ENCODE data around the gene CRTAC1. TPM values are rescaled to one million over a fixed set of nuclear protein-coding genes. Genes with fewer than 3 reads are reported as not detected.

The CRTAC1 gene
- total and polyA plus RNA-seq, 9 of the 15 experiments (the other 6 are each of a cell fraction or from before 2014, with no cell fraction given), result not detected

DNA sequence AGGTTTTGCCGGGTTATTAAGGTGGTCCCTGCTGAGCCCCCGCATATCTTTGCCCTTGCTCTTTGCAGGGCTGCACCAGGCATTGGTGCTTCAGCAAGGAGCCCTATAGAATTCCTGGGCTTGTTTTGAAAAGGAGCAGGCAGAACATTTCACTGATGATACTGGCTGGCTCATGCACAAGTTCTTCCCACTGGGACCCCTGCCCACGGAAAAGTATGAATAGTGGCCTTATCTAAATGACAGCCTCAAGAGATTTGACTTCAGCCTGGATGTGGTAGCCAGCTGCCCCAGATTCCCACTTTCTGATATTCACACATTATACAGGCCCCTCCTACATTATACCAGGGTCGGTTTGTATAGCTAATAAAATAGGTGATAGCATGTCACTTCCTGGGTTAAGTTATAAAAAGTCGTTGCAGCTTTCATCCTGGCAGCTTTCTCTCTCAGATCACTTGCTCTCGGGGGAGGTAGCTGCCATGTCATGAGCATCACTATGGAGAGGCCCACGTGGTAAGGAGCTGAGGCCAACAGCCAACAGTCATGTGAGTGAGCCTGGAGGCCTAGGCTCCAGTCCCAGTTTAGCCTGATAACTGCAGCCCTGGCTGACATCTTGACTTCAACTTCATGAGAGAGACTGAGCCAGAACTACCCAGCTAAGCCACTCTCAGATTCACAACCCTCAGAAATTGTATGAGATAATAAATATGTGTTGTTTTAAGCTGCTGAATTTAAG is 16.8 kb upstream of the CRTAC1 start:
- CTCF ChIA-PET (ENCODE audit: low intra/inter-chr PET ratio), result no interaction called here
- Histone ChIP-seq H3K27ac (ENCODE audit: extremely low read depth, low read depth, low read length) (no peak overlapping the region), H3K27me3 (ENCODE audit: control insufficient read depth in 2 of 2, insufficient read depth in 2 of 2, low read length in 2 of 2) (peaks cover 3 to 26% of the 10 kb centered on the region in 2 experiments; a peak in 3 of 5 replicates), H3K9ac (ENCODE audit: insufficient read depth in 1 of 2, low read depth in 2 of 2, low read length in 2 of 2) (no peak overlapping the region), H4K20me1 (replicated peaks; ENCODE audit: control insufficient read depth, insufficient read depth, low read length) (no peaks in the 10 kb centered on the region), H3K9me1 (ENCODE audit: control insufficient read depth, insufficient read depth, low read length) (no peaks in the 10 kb centered on the region), H3K4me1 (replicated peaks in 1 of 2; ENCODE audit: control insufficient read depth in 2 of 2, insufficient read depth in 2 of 2, low read length in 2 of 2) (no peaks in the 10 kb centered on the region), H3K36me3 (ENCODE audit: control insufficient read depth, insufficient read depth, low read length) (no peaks in the 10 kb centered on the region), H3K4me2 (ENCODE audit: insufficient read depth, low read length) (no peak overlapping the region), H3K4me3 (no peak overlapping the region), H2AFZ (ENCODE audit: low read depth, low read length) (no peak overlapping the region), H3K9me3 (replicated peaks; ENCODE audit: control insufficient read depth, insufficient read depth, low read depth, low read length) (no peaks in the 10 kb centered on the region), H3K79me2 (ENCODE audit: control insufficient read depth, insufficient read depth, low read length) (no peaks in the 10 kb centered on the region)
- POLR2A ChIA-PET, result interaction anchor here (0.6 kb wide), 1 partner anchor 376 kb away, joined by 3 read pairs; no protein-coding TSS in a partner anchor
- FAIRE-seq, result no peak
- TF ChIP-seq, protein P1, sequence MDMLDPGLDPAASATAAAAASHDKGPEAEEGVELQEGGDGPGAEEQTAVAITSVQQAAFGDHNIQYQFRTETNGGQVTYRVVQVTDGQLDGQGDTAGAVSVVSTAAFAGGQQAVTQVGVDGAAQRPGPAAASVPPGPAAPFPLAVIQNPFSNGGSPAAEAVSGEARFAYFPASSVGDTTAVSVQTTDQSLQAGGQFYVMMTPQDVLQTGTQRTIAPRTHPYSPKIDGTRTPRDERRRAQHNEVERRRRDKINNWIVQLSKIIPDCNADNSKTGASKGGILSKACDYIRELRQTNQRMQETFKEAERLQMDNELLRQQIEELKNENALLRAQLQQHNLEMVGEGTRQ (CRISPR knock-in tag; IDR thresholded peaks at IDR 0.05), result peak; percentile 25; the same call in 1 of the 2 replicates
- no peak for TF ChIP-seq PRPF4 (IDR thresholded peaks at IDR 0.05; ENCODE audit: insufficient read depth, low read depth, low read length, poor library complexity, severe bottlenecking)
- peak in 1 of 4 experiments; percentile 2 for DNase-seq (ENCODE audit: extremely low read depth in 1 of 4, low spot score in 3 of 4)
- intact Hi-C loops (cut with micrococcal nuclease), result no loop called here
- BruUV-seq (replicated peaks), result no TSS peak
- ATAC-seq, result no peak
- in situ Hi-C loops (cut with MboI), result no loop called here
- WGBS (ENCODE audit: insufficient coverage, low coverage, missing lambda C conversion rate), result 0% methylated on average over 7 of the region's 7 CpGs
